WERI-Rb-1 (cell line): ENCODE measurements around the gene FIBIN.

Source experiments
- DNase-seq: peaks from one replicate; pipeline ENCODE4 v3.0.0-alpha.2; 2020
- H3K27ac ChIP-seq: fragments of 250-450 bp; sonication (Bioruptor Pico); 2 replicates; pipeline ENCODE4 v1.5.1; 2020; ENCODE audit warnings: mild to moderate bottlenecking, moderate library complexity
- H3K27me3 ChIP-seq: fragments of 250-450 bp; sonication (Bioruptor Pico); 2 replicates; pipeline ENCODE4 v1.5.1; 2021; ENCODE audit warnings: mild to moderate bottlenecking, low read depth, moderate library complexity; ENCODE audit not compliant: insufficient read depth, severe bottlenecking
- H3K36me3 ChIP-seq: fragments of 250-450 bp; sonication (Bioruptor Pico); 2 replicates; pipeline ENCODE4 v1.5.1; 2020; ENCODE audit warnings: mild to moderate bottlenecking, moderate library complexity
- H3K4me3 ChIP-seq: 2 replicates; pipeline ENCODE4 v1.5.1; 2011; ENCODE audit warnings: low read depth, mild to moderate bottlenecking, control low read depth, low read length
- H3K9me3 ChIP-seq: fragments of 250-450 bp; sonication (Bioruptor Pico); 2 replicates; pipeline ENCODE4 v1.5.1; 2021; ENCODE audit warnings: mild to moderate bottlenecking, moderate library complexity; ENCODE audit not compliant: severe bottlenecking
- CTCF ChIP-seq: IDR thresholded peaks from 2 replicates; pipeline ENCODE4 v1.5.1; 2011; ENCODE audit warnings: low read depth, mild to moderate bottlenecking, control low read depth, inconsistent platforms, low read length

The FIBIN gene

GRCh38 chr11:27041141-27041899 lies 47.4 kb downstream of the FIBIN start:
- Histone ChIP-seq H3K4me3 (no peak overlapping the region), H3K36me3 (no peaks in the 10 kb centered on the region)
- no peak for TF ChIP-seq CTCF

More at GRCh38 chr11:27041141-27041899, 47.4 kb downstream of the FIBIN start:
- DNase-seq: no peak
- Histone ChIP-seq H3K27ac (no peak overlapping the region), H3K9me3 (no peaks in the 10 kb centered on the region), H3K27me3 (no peaks in the 10 kb centered on the region)
